IMR-90 (cell line): ENCODE data around the gene PGBD5. TPM values are rescaled to one million over a fixed set of nuclear protein-coding genes. Genes with fewer than 3 reads are reported as not detected.

ENCODE experiments used
- ATAC-seq: fragments of 200-7000 bp; cut with Tn5 transposase; 2 replicates; pipeline ENCODE4 v1.9.1; 2020; ENCODE audit warnings: low read depth, mild to moderate bottlenecking, moderate library complexity
- BruUV-seq: library from RNA; stranded (reverse); fragments of 400-500 nt; replicated peaks from 2 replicates; lab custom pipeline; 2021; lab: Mats Ljungman, UMichigan
- CTCF ChIA-PET: fragments of 300-600 bp; formaldehyde crosslinking; extraction: SDS; loops from one replicate; lab custom pipeline; 2021; ENCODE audit warnings: antibody characterized with exemption; lab: Yijun Ruan, JAX
- POLR2A ChIA-PET: fragments of 300-600 bp; sonication (Branson Sonifier 250); formaldehyde crosslinking; loops from one replicate; lab custom pipeline; 2022; ENCODE audit warnings: antibody characterized with exemption; ENCODE audit not compliant: unreplicated experiment; lab: Charles Lee
- DNase-seq: peaks from one replicate; pipeline ENCODE4 v3.0.0; 2013
- H2AFZ ChIP-seq: replicated peaks from 2 replicates; pipeline ENCODE3; 2013; ENCODE audit warnings: low read length, mild to moderate bottlenecking; ENCODE audit not compliant: poor library complexity
- H2AK5ac ChIP-seq: 2 replicates; pipeline ENCODE4 v1.6.1; 2013; ENCODE audit warnings: low read depth, low read length, inconsistent platforms
- H2AK9ac ChIP-seq: replicated peaks from 2 replicates; pipeline ENCODE3; 2013; ENCODE audit warnings: mild to moderate bottlenecking, low read depth, low read length, moderate library complexity; ENCODE audit not compliant: poor library complexity
- H2BK120ac ChIP-seq: 2 replicates; pipeline ENCODE4 v1.6.1; 2013; ENCODE audit warnings: low read depth, low read length, inconsistent platforms
- H2BK15ac ChIP-seq: 3 replicates; pipeline ENCODE4 v1.6.1; 2013; ENCODE audit warnings: low read depth, low read length, inconsistent platforms
- H2BK20ac ChIP-seq: 2 replicates; pipeline ENCODE4 v1.6.1; 2013; ENCODE audit warnings: low read depth, mild to moderate bottlenecking, inconsistent platforms, low read length, moderate library complexity
- H2BK5ac ChIP-seq: 2 replicates; pipeline ENCODE4 v1.6.1; 2013; ENCODE audit warnings: mild to moderate bottlenecking, low read depth, low read length, inconsistent platforms; ENCODE audit not compliant: poor library complexity, severe bottlenecking
- H3K14ac ChIP-seq: replicated peaks from 2 replicates; pipeline ENCODE4 v1.6.1; 2013; ENCODE audit warnings: low read depth, low read length, inconsistent platforms
- H3K18ac ChIP-seq: 2 replicates; pipeline ENCODE4 v1.6.1; 2013; ENCODE audit warnings: low read depth, low read length, control low read depth
- H3K23ac ChIP-seq: 2 replicates; pipeline ENCODE4 v1.6.1; 2013; ENCODE audit warnings: low read depth, low read length, inconsistent platforms
- H3K27ac ChIP-seq: 2 replicates; pipeline ENCODE4 v1.5.1; 2013; ENCODE audit warnings: mild to moderate bottlenecking, control low read depth, low read length; ENCODE audit not compliant: insufficient read depth
- H3K27me3 ChIP-seq: 2 replicates; pipeline ENCODE4 v1.6.1; 2013; ENCODE audit warnings: low read length; ENCODE audit not compliant: control insufficient read depth, insufficient read depth
- H3K36me3 ChIP-seq: 2 replicates; pipeline ENCODE4 v1.6.1; 2013; ENCODE audit warnings: low read length, mixed read lengths; ENCODE audit not compliant: control insufficient read depth, insufficient read depth
- H3K4ac ChIP-seq: 2 replicates; pipeline ENCODE4 v1.6.1; 2013; ENCODE audit warnings: low read depth, low read length, inconsistent platforms
- H3K4me1 ChIP-seq: 2 replicates; pipeline ENCODE4 v1.6.1; 2013; ENCODE audit warnings: low read length, mixed read lengths; ENCODE audit not compliant: control insufficient read depth, insufficient read depth
- H3K4me2 ChIP-seq: 2 replicates; pipeline ENCODE4 v1.6.1; 2013; ENCODE audit warnings: low read depth, mild to moderate bottlenecking, control low read depth, low read length, moderate library complexity
- H3K4me3 ChIP-seq: 2 replicates; pipeline ENCODE4 v1.5.1; 2013; ENCODE audit warnings: low read depth, mild to moderate bottlenecking, control low read depth, low read length, moderate library complexity; ENCODE audit not compliant: insufficient read depth
- H3K56ac ChIP-seq: 2 replicates; pipeline ENCODE4 v1.6.1; 2013; ENCODE audit warnings: low read length, inconsistent platforms; ENCODE audit not compliant: insufficient read depth; ENCODE audit errors: extremely low read depth
- H3K79me1 ChIP-seq, 2 experiments: 2 replicates each; pipeline ENCODE4 v1.6.1; 2013; ENCODE audit warnings: low read length in 2 of 2, inconsistent platforms in 1 of 2, low read depth in 1 of 2
- H3K9ac ChIP-seq: 2 replicates; pipeline ENCODE4 v1.6.1; 2013; ENCODE audit warnings: low read depth, low read length, control low read depth
- H3K9me1 ChIP-seq: 2 replicates; pipeline ENCODE4 v1.6.1; 2013; ENCODE audit warnings: low read length, inconsistent platforms; ENCODE audit not compliant: insufficient read depth
- H3K9me3 ChIP-seq: 2 replicates; pipeline ENCODE4 v1.6.1; 2013; ENCODE audit warnings: low read length; ENCODE audit not compliant: control insufficient read depth, insufficient read depth
- H4K20me1 ChIP-seq: 2 replicates; pipeline ENCODE4 v1.6.1; 2013; ENCODE audit warnings: low read length, inconsistent platforms; ENCODE audit not compliant: insufficient read depth
- H4K5ac ChIP-seq: 2 replicates; pipeline ENCODE4 v1.6.1; 2013; ENCODE audit warnings: mild to moderate bottlenecking, low read depth, low read length, control low read depth
- H4K8ac ChIP-seq, 2 experiments: 2 replicates each; pipeline ENCODE4 v1.6.1; 2013; ENCODE audit warnings: low read depth in 2 of 2, low read length in 2 of 2, control low read depth in 1 of 2, inconsistent platforms in 1 of 2
- H4K91ac ChIP-seq: 2 replicates; pipeline ENCODE4 v1.6.1; 2013; ENCODE audit warnings: low read depth, low read length, inconsistent platforms; ENCODE audit not compliant: insufficient read depth
- BHLHE40 ChIP-seq: fragments of 150-350 bp; IDR thresholded peaks from 2 replicates; pipeline ENCODE4 v1.6.1; 2016; ENCODE audit warnings: mild to moderate bottlenecking, low read depth, low read length
- FOS ChIP-seq: fragments of 150-350 bp; IDR thresholded peaks from 2 replicates; pipeline ENCODE4 v1.6.1; 2016; ENCODE audit warnings: low read depth, low read length
- MAFK ChIP-seq: IDR thresholded peaks from 2 replicates; pipeline ENCODE4 v1.6.1; 2012; ENCODE audit warnings: low read depth, low read length, improper control_type of control experiment
- MAZ ChIP-seq: IDR thresholded peaks from 2 replicates; pipeline ENCODE4 v1.6.1; 2012; ENCODE audit warnings: low read depth, mild to moderate bottlenecking, low read length, improper control_type of control experiment, moderate library complexity, borderline replicate concordance
- NFE2L2 ChIP-seq: fragments of 150-350 bp; IDR thresholded peaks from 2 replicates; pipeline ENCODE4 v1.6.1; 2016; ENCODE audit warnings: low read depth, mild to moderate bottlenecking, low read length
- POLR2A ChIP-seq: IDR thresholded peaks from 2 replicates; pipeline ENCODE4 v1.6.1; 2012; ENCODE audit warnings: mild to moderate bottlenecking, low read depth, low read length
- RAD21 ChIP-seq: IDR thresholded peaks from 2 replicates; pipeline ENCODE4 v1.6.1; 2012; ENCODE audit warnings: low read length, improper control_type of control experiment
- RCOR1 ChIP-seq: IDR thresholded peaks from 2 replicates; pipeline ENCODE4 v1.6.1; 2012; ENCODE audit warnings: mild to moderate bottlenecking, low read length, improper control_type of control experiment; ENCODE audit not compliant: insufficient replicate concordance
- RFX5 ChIP-seq: IDR thresholded peaks from 2 replicates; pipeline ENCODE4 v1.8.0; 2012; ENCODE audit warnings: low read depth, mild to moderate bottlenecking, low read length, moderate library complexity
- WGBS, 2 experiments: methylation state at CpG; one replicate each; pipeline versions ENCODE4 v1.1.5 to v1.1.7; 2013; ENCODE audit warnings: missing lambda C conversion rate in 2 of 2; ENCODE audit not compliant: insufficient read length in 1 of 2; ENCODE audit errors: extremely low coverage in 2 of 2; 5-methylcytosine and 5-hydroxymethylcytosine counted together
- dilution Hi-C: fragments of 300-500 bp; cut with HindIII; formaldehyde crosslinking; loops from one replicate; pipeline ENCODE4 v1.14.3; 2018; ENCODE audit warnings: low sequenced_read_pairs; ENCODE audit not compliant: unreplicated experiment
- in situ Hi-C: fragments of 300-500 bp; cut with MboI; formaldehyde crosslinking; loops from 3 replicates; pipeline ENCODE4 v1.14.3; 2019; ENCODE audit warnings: low sequenced_read_pairs, inconsistent platforms, mixed read lengths
- intact Hi-C: fragments of 100-400 bp; cut with micrococcal nuclease; formaldehyde crosslinking; loops from 2 replicates; pipeline ENCODE4 v1.10.0; 2022
- polyA plus RNA-seq, 3 experiments: library from polyadenylated mRNA; depleted of rRNA; stranded (reverse); fragments of >200 nt; gene quantifications; 2 replicates each; pipeline ENCODE4 v1.2.3, GENCODE V29; 2012; ENCODE audit warnings: low replicate concordance in 1 of 3
- total RNA-seq: library from RNA; depleted of rRNA; stranded (reverse); fragments of >200 nt; gene quantifications from 2 replicates; pipeline ENCODE4 v1.2.3, GENCODE V29; 2012
- TF ChIP-seq, protein P1 (sequence below): conservative IDR thresholded peaks from 2 replicates; pipeline ENCODE4 v1.5.1; 2012; ENCODE audit warnings: mild to moderate bottlenecking, low read depth, low read length, improper control_type of control experiment
- TF ChIP-seq, protein P2 (sequence below): fragments of 150-350 bp; IDR thresholded peaks from 2 replicates; pipeline ENCODE4 v1.6.1; 2017; ENCODE audit warnings: mild to moderate bottlenecking, antibody characterized with exemption, low read length, low read depth

The PGBD5 gene
- total and polyA plus RNA-seq, 2 of the 4 experiments (the other 2 are of a cell fraction), result 0.18 to 0.36 TPM

DNA sequence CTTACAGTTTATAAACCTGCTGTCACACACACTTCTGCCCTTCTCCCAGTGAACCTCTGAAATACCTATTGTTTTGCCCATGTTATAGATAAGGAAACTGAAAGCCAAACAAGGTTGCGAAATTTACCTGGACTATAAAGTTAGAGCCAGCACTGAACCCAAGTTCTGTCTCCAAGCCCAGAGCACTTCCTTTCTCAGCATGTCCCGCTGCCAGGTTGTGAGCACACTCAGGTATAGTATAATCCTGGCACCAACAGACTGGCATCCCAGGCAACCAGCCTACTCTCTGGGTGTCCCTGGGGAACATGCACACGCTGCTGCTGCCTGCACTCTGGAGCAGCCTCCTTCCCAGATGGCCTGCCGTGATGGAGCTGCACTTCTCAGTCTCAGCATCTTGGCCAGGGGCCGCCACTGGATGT, 45.1 kb downstream of the PGBD5 start:
- H2BK15ac ChIP-seq, result no peak overlapping the region
- in situ Hi-C loops (no loop called here), dilution Hi-C loops (no loop called here), intact Hi-C loops (no loop called here)
- ChIA-PET CTCF (no interaction called here), POLR2A (no interaction called here)
- TF ChIP-seq NFE2L2, result no peak
- TF ChIP-seq MAFK, result no peak
- no peak for TF ChIP-seq RAD21
- no peak for TF ChIP-seq MAZ
- no peak for TF ChIP-seq BHLHE40
- no peak for TF ChIP-seq RFX5
- TF ChIP-seq FOS, result no peak
- TF ChIP-seq, protein P1, sequence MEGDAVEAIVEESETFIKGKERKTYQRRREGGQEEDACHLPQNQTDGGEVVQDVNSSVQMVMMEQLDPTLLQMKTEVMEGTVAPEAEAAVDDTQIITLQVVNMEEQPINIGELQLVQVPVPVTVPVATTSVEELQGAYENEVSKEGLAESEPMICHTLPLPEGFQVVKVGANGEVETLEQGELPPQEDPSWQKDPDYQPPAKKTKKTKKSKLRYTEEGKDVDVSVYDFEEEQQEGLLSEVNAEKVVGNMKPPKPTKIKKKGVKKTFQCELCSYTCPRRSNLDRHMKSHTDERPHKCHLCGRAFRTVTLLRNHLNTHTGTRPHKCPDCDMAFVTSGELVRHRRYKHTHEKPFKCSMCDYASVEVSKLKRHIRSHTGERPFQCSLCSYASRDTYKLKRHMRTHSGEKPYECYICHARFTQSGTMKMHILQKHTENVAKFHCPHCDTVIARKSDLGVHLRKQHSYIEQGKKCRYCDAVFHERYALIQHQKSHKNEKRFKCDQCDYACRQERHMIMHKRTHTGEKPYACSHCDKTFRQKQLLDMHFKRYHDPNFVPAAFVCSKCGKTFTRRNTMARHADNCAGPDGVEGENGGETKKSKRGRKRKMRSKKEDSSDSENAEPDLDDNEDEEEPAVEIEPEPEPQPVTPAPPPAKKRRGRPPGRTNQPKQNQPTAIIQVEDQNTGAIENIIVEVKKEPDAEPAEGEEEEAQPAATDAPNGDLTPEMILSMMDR, result no peak
- TF ChIP-seq, protein P2, sequence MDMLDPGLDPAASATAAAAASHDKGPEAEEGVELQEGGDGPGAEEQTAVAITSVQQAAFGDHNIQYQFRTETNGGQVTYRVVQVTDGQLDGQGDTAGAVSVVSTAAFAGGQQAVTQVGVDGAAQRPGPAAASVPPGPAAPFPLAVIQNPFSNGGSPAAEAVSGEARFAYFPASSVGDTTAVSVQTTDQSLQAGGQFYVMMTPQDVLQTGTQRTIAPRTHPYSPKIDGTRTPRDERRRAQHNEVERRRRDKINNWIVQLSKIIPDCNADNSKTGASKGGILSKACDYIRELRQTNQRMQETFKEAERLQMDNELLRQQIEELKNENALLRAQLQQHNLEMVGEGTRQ, result no peak
- TF ChIP-seq RCOR1, result no peak
- no peak for TF ChIP-seq POLR2A
- no peak for ATAC-seq
- no peaks in the 10 kb centered on the region for H3K79me1 ChIP-seq
- no peak overlapping the region for H2BK5ac ChIP-seq
- H3K14ac ChIP-seq, result no peak overlapping the region
- no peaks in the 10 kb centered on the region for H3K4me1 ChIP-seq
- H3K4ac ChIP-seq, result no peak overlapping the region
- 60% methylated on average over 3 of the region's 5 CpGs; no CpG with 5 or more reads in 1 of the 2 experiments for WGBS, 2 experiments
- H3K27ac ChIP-seq, result no peak overlapping the region
- no peak overlapping the region for H3K56ac ChIP-seq
- H2AFZ ChIP-seq, result no peak overlapping the region
- H3K18ac ChIP-seq, result no peak overlapping the region
- no peak overlapping the region for H3K23ac ChIP-seq
- H2BK120ac ChIP-seq, result no peak overlapping the region
- no peak overlapping the region for H3K4me3 ChIP-seq
- H3K36me3 ChIP-seq, result no peaks in the 10 kb centered on the region
- H2BK20ac ChIP-seq, result no peak overlapping the region
- H4K5ac ChIP-seq, result no peak overlapping the region
- no TSS peak for BruUV-seq
- no peak for DNase-seq
- H3K27me3 ChIP-seq, result no peaks in the 10 kb centered on the region
- H3K9ac ChIP-seq, result no peak overlapping the region
- H3K9me3 ChIP-seq, result peaks cover 15% of the 10 kb centered on the region
- H3K9me1 ChIP-seq, result no peaks in the 10 kb centered on the region
- no peak overlapping the region for H3K4me2 ChIP-seq
- no peak overlapping the region for H4K8ac ChIP-seq
- H4K20me1 ChIP-seq, result no peaks in the 10 kb centered on the region
- H2AK9ac ChIP-seq, result no peak overlapping the region
- no peak overlapping the region for H2AK5ac ChIP-seq
- H4K91ac ChIP-seq, result no peak overlapping the region
